ENCODE results near the gene ROPN1.

ROPN1 gene

DNA sequence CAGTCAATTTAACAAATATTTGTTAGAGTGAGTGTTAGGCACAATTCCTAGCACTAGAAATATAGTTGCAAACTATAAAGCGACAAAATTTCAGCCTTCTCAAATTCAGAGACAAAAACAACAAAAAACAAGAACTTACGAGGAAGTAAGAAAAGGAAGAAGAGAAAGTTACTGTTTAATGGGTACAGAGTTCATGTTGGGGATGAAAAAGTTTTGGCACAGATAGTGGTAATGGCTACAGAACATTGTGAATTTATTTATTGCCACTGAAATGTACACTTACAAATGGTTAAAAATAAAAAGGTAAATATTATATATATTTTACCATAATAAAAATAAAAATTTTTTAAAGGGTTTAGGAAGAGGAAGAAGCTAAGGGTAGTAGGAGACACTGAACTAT, 52.2 kb downstream of the ROPN1 start (continued):
- no peak for TF ChIP-seq ZSCAN18 (tag by site-specific recombination; IDR thresholded peaks at IDR 0.05)
- TF ChIP-seq ZNF560 (tag by site-specific recombination; IDR thresholded peaks at IDR 0.05; ENCODE audit: borderline replicate concordance): no peak
- no peak for TF ChIP-seq ZFP69B (tag by site-specific recombination; IDR thresholded peaks at IDR 0.05)
- TF ChIP-seq ZNF404 (tag by site-specific recombination; IDR thresholded peaks at IDR 0.05): no peak
- TF ChIP-seq ZBTB17 (tag by site-specific recombination; IDR thresholded peaks at IDR 0.05): no peak

GRCh38 chr3:123936400-123936799, 55.5 kb downstream of the ROPN1 start:
- Histone ChIP-seq H3K4me1 (ENCODE audit: control insufficient read depth, insufficient read depth, low read length) (no peaks in the 10 kb centered on the region), H3K36me3 (ENCODE audit: control insufficient read depth in 2 of 2, insufficient read depth in 1 of 2, low read length in 2 of 2) (peaks cover 19% of the 10 kb centered on the region in 2 experiments), H3K4me3 (ENCODE audit: low read depth, low read length) (no peak overlapping the region), H3K9me3 (ENCODE audit: control insufficient read depth, insufficient read depth, low read depth, low read length) (no peaks in the 10 kb centered on the region), H3K27ac (ENCODE audit: extremely low read depth, low read depth, low read length) (no peak overlapping the region)
- ChIA-PET POLR2A (interaction anchor here (0.6 kb wide), 1 partner anchor 528 kb away, joined by 5 read pairs; no protein-coding TSS in a partner anchor), CTCF (no interaction called here)
- TF ChIP-seq ZNF548 (tag by site-specific recombination; IDR thresholded peaks at IDR 0.05): no peak
- peak; percentile 81 for TF ChIP-seq ZNF664 (tag by site-specific recombination; IDR thresholded peaks at IDR 0.05)
- TF ChIP-seq ZNF10 (tag by site-specific recombination; IDR thresholded peaks at IDR 0.05): peak; percentile 49; the same call in 1 of the 2 replicates
- TF ChIP-seq ATF2 (tag by site-specific recombination; IDR thresholded peaks at IDR 0.05; ENCODE audit: low read depth): peak; percentile 93
- TF ChIP-seq, protein P1, sequence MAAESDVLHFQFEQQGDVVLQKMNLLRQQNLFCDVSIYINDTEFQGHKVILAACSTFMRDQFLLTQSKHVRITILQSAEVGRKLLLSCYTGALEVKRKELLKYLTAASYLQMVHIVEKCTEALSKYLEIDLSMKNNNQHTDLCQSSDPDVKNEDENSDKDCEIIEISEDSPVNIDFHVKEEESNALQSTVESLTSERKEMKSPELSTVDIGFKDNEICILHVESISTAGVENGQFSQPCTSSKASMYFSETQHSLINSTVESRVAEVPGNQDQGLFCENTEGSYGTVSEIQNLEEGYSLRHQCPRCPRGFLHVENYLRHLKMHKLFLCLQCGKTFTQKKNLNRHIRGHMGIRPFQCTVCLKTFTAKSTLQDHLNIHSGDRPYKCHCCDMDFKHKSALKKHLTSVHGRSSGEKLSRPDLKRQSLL (tag by site-specific recombination; IDR thresholded peaks at IDR 0.05): peak; percentile 33; the same call in 1 of the 2 replicates
- peak; percentile 59 for TF ChIP-seq ZBTB8A (tag by site-specific recombination; IDR thresholded peaks at IDR 0.05)
- TF ChIP-seq ZBTB20 (tag by site-specific recombination; IDR thresholded peaks at IDR 0.05): peak; percentile 34; the same call in 1 of the 2 replicates
- TF ChIP-seq ZNF529 (tag by site-specific recombination; IDR thresholded peaks at IDR 0.05; ENCODE audit: insufficient replicate concordance): no peak
- peak; percentile 85 for TF ChIP-seq ZBTB1 (tag by site-specific recombination; IDR thresholded peaks at IDR 0.05)
- no peak for TF ChIP-seq ZNF626 (tag by site-specific recombination; IDR thresholded peaks at IDR 0.05)
- no peak for TF ChIP-seq ZNF610 (tag by site-specific recombination; IDR thresholded peaks at IDR 0.05; ENCODE audit: borderline replicate concordance)
- TF ChIP-seq ZNF24 (tag by site-specific recombination; IDR thresholded peaks at IDR 0.05): peak; percentile 93
- TF ChIP-seq ZEB2 (tag by site-specific recombination; IDR thresholded peaks at IDR 0.05): peak; percentile 96
- no peak for TF ChIP-seq ZNF561 (tag by site-specific recombination; IDR thresholded peaks at IDR 0.05; ENCODE audit: borderline replicate concordance)
- TF ChIP-seq, protein P2, sequence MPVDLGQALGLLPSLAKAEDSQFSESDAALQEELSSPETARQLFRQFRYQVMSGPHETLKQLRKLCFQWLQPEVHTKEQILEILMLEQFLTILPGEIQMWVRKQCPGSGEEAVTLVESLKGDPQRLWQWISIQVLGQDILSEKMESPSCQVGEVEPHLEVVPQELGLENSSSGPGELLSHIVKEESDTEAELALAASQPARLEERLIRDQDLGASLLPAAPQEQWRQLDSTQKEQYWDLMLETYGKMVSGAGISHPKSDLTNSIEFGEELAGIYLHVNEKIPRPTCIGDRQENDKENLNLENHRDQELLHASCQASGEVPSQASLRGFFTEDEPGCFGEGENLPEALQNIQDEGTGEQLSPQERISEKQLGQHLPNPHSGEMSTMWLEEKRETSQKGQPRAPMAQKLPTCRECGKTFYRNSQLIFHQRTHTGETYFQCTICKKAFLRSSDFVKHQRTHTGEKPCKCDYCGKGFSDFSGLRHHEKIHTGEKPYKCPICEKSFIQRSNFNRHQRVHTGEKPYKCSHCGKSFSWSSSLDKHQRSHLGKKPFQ (tag by site-specific recombination; IDR thresholded peaks at IDR 0.05): peak; percentile 78
- TF ChIP-seq ZNF785 (tag by site-specific recombination; IDR thresholded peaks at IDR 0.05): no peak
- TF ChIP-seq ZNF2 (tag by site-specific recombination; IDR thresholded peaks at IDR 0.05): peak; percentile 64; the same call in 1 of the 2 replicates
- peak; percentile 80 for TF ChIP-seq ZBTB21 (tag by site-specific recombination; IDR thresholded peaks at IDR 0.05)
- TF ChIP-seq IKZF3 (tag by site-specific recombination; IDR thresholded peaks at IDR 0.05): peak; percentile 79
- no peak for TF ChIP-seq HOXC10 (CRISPR knock-in tag; IDR thresholded peaks at IDR 0.05)
- TF ChIP-seq ZNF174 (tag by site-specific recombination; IDR thresholded peaks at IDR 0.05): no peak
- no peak for TF ChIP-seq REPIN1 (tag by site-specific recombination; IDR thresholded peaks at IDR 0.05; ENCODE audit: low read depth)
- TF ChIP-seq EGR2 (tag by site-specific recombination; IDR thresholded peaks at IDR 0.05; ENCODE audit: low read depth): peak; percentile 82
- TF ChIP-seq KLF10 (tag by site-specific recombination; IDR thresholded peaks at IDR 0.05): peak; percentile 55
- TF ChIP-seq MEIS1 (CRISPR knock-in tag; IDR thresholded peaks at IDR 0.05; ENCODE audit: borderline replicate concordance): no peak
- TF ChIP-seq ZNF580 (tag by site-specific recombination; IDR thresholded peaks at IDR 0.05): peak; percentile 94
- peak; percentile 69; the same call in 1 of the 2 replicates for TF ChIP-seq ZNF146 (tag by site-specific recombination; IDR thresholded peaks at IDR 0.05)
- TF ChIP-seq ZNF600 (tag by site-specific recombination; IDR thresholded peaks at IDR 0.05): peak; percentile 59; the same call in 1 of the 2 replicates
- 0 out of 2 replicates have a peak, but pooled peaks have one; percentile 34 for TF ChIP-seq SCRT1 (tag by site-specific recombination; IDR thresholded peaks at IDR 0.05; ENCODE audit: borderline replicate concordance)
